Activated CD8-positive, alpha-beta memory T cell treated with anti-CD3 and anti-CD28 coated beads for 24 hours (primary cell): Measurements from ENCODE around the gene MAGI1.
"Not testable (repeated sequence)": the region's sequence is repeated elsewhere in the genome, so short reads cannot be mapped to it uniquely, and the experiment has no call there.

ENCODE experiments used
- DNase-seq: peaks from one replicate; pipeline ENCODE4 v3.0.0-alpha.2; 2020

The MAGI1 gene

GRCh38 chr3:65899226-65899625, 139.5 kb downstream of the MAGI1 start:
- no peak for DNase-seq

GRCh38 chr3:65897766-65898165, 141.0 kb downstream of the MAGI1 start:
- DNase-seq: no peak

- no peak for DNase-seq
These were observed 142.4 kb downstream of the MAGI1 start for GRCh38 chr3:65896321-65896720.

DNA sequence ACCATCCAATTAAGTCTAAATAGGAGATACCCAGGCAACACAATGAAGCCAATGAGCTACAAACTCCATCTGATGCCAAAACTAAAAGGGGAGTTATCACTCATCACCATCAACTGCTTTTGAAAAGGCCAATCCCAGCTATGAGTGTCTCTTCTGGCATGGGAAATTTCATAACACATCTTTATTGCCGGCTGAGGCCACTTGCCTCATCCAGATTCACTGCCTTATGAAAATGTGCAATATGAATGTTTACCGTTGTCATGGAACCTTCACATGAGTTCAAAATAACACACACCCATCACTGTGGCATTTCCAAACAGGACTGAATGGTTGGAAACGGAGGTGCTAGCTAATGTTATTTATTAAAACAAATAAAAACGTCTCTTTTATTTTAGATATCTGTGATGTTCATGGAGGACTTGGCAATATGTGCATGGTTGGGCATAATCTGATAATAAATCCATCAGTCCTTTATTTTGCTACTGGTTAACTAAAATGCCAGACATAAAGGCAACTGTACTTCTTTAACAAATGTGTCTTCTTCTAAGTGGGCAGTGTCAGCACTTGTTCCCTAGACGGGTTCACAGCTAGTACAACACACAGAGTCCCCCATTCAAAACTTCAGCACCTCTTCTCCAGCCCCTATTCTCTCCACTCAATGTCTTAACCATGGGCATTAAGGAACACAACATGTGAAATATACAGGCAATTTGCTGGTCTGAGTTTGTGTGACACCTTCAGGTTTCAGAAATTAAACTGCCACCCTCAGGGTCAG, 143.9 kb downstream of the MAGI1 start:
- DNase-seq: no peak

- DNase-seq: no peak
These were observed 144.6 kb downstream of the MAGI1 start for GRCh38 chr3:65894126-65894525.

DNA sequence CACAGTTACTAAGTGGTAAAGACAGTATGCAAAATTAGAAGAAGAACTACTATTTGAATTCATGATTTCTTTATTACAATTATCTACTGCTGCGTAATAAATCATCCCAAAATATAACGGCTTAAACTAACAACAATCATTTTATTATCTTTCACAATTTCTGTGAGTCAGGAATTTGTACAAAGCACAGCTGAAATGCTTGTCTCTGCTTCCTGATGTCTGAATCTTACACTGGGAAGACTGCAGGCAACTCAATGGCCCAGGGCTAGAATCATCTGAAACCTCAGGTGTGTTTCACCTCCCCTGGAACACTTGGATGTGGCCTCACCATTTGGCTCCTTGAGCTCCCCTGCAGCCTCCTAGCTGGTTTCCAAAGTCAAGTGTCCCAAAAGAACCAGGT, 145.1 kb downstream of the MAGI1 start:
- DNase-seq: no peak

- DNase-seq: not testable (repeated sequence)
These were observed 147.2 kb downstream of the MAGI1 start for GRCh38 chr3:65891477-65891876.

DNA sequence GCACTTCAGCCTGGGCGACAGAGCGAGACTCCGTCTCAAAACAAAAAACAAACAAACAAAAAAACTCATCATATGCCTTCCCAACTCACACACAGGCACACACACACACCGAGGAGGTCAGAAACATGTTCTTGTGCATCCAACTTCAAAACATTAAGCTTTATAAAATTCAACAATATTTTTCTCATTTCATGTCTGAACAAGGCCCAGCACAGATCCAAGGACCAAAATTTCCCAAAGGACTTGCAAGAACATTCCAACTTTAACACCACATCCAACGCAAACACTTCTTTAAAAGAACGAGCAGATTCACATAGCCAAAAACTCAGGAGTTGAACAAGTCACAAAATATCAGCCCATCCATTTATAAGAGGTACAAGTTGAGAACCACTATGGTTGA, 148.4 kb downstream of the MAGI1 start:
- no peak for DNase-seq

- DNase-seq: no peak
These were observed 149.0 kb downstream of the MAGI1 start for GRCh38 chr3:65889707-65890099.

DNA sequence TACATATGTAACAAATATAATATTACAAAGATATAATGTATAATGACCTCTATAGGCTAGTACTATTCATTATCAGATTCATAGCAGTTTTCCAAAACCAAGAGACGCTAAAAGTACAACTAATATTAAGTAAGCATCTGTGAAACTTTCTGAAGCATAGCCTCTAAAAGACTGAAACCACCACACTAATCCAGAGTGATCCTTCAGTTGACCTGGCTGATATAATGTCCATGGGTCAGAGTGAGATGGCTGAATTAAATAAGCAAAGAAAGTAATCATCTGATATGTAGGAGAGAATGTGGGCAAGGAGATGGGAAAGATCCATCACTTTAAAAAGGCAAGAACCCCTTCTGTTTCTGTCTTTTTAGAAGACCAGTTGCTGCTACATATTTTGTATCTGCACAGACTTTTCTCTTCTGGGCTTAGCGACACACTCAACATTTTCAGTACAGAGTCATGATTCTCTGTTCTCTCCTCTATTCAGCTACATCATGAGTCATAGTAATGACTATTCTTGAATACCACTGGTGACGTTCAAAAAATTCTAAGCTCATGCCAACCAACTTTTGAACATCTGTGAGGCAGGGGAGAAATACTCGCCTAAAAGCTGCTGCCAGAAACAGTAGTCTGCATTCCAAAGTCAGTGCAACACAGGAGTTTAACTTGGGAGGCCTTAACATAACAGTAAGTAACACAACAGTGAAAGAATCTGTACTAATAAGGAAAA, 149.6 kb downstream of the MAGI1 start:
- DNase-seq: no peak

GRCh38 chr3:65888196-65888595, 150.5 kb downstream of the MAGI1 start:
- DNase-seq: no peak

- no peak for DNase-seq
These were observed 152.3 kb downstream of the MAGI1 start for GRCh38 chr3:65886391-65886790.

GRCh38 chr3:65884071-65884470, 154.6 kb downstream of the MAGI1 start:
- no peak for DNase-seq

- no peak for DNase-seq
These were observed 155.1 kb downstream of the MAGI1 start for GRCh38 chr3:65883613-65884012.

DNA sequence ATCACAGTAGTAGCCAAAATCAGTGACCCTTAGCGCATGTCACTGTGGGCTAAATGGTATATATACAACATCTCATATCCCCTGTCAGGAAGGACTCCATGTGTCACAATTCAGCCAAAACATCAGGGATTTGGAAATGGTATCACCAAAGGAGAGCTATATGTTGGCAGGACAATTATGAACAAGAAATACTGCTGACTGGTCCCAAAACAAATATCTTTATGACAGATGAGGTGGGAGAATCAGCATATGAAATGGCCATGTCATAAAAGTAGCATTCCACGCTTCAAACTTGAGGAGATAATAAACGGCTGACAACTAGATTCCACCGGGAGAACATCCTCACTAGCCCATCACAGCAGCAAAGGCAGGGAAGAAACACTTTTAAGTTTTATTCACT, 158.4 kb downstream of the MAGI1 start:
- DNase-seq: no peak

DNA sequence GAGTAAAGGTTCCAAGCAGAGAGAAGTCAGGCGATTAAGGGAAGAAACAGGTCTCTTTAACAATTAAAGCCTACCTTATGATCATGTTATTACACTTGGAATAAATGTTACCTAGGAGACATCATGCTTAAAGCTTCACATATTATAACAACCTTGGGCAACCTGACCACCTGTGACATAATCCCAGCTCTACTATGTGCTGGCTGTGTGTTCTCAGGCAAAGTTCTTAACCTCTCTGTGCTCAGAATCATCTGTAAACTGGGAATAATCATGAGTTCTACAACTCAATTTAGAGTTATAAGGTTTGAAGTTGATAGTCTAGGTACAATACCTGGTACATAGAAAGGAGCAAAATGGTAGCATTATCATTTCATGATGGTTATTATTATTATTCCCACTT, 159.3 kb downstream of the MAGI1 start:
- DNase-seq: no peak

- DNase-seq: no peak
These were observed 159.9 kb downstream of the MAGI1 start for GRCh38 chr3:65878831-65879230.

GRCh38 chr3:65877160-65877559, 161.6 kb downstream of the MAGI1 start:
- no peak for DNase-seq

DNA sequence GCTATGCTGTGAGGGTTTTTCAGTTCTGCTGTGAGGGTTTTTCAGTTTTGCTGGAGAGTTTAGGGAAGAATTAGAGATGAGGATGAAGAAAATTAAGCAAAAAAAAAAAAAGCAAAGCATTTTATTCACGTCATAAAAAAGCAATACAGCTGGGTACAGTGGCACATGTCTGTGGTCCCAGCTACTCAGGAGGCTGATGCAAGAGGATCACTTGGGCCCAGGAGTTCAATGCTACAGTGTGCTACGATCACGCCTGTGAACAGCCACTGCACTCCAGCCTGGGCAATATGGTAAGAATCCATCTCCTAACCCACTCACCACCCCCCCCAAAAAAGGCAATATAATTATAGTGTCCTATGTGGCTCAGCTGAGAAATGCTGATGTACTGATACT, 162.7 kb downstream of the MAGI1 start:
- DNase-seq: no peak

DNA sequence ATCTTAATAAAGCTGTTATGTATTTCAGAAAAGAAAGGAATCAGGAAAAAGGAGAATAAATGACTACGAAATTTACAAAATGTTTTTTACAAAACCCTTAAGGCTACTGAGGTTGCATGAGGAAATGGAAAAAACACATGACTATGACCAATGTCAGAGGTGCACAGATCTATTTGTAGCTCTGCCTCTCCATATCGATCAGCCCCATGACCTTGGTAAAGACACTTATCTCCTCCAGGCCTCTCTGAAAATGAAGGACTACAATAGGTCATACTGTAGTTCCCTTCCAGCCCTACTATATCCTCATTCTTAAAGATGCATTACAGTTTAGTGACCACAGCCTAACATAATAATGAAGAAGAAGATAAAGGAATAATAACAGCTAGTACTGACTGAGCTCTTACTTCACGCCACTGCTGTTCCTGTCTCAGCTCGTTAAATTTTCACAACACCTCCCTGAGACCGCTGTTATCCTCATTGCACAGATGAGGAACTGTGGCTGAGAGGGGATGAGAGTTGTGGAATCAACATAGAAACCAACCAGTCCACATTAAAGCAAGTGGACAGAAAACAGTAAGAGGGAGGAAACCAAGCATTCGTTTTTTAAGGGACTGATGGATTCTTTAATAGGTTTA, 163.2 kb downstream of the MAGI1 start:
- no peak for DNase-seq

- DNase-seq: no peak
These were observed 164.8 kb downstream of the MAGI1 start for GRCh38 chr3:65873869-65874268.

- DNase-seq: no peak
These were observed 165.7 kb downstream of the MAGI1 start for GRCh38 chr3:65873028-65873427.

- DNase-seq: no peak
These were observed 167.2 kb downstream of the MAGI1 start for GRCh38 chr3:65871305-65872141.
